ENCODE measurements around the gene PPIP5K1. TPM values are rescaled to one million over a fixed set of nuclear protein-coding genes. Genes with fewer than 3 reads are reported as not detected.

Gene PPIP5K1
- total RNA-seq, 1 experiment from 2014 or later = 33.5 TPM

DNA sequence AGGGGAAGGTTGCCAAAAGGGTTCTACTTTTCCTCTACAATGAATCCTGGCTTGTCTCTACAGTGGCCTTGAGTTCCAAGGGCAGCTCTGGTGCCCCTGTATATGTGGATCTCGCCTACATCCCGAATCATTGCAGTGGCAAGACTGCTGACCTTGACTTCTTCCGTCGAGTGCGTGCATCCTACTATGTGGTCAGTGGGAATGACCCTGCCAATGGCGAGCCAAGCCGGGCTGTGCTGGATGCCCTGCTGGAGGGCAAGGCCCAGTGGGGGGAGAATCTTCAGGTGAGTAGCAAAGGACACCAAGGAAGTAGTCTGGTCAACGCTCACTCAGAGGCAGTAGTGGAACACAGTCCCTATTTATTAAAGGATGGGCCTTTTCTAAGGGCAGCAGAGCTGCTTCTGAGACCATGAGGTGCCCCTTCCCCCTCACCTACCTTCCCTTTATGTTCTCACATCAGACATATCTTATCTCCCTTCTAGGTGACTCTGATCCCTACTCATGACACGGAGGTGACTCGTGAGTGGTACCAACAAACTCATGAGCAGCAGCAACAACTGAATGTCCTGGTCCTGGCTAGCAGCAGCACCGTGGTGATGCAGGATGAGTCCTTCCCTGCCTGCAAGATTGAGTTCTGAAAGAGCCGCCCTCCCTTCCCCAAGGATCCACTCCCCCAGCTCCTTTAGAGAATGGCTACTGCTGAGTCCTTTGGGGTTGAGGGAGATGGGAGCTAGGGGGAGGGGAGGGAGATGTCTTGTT lies 60.2 kb downstream of the PPIP5K1 start:
- no peak overlapping the region for H3K4me3 ChIP-seq (ENCODE audit: low read depth, low read length, poor library complexity, severe bottlenecking)
- no peaks in the 10 kb centered on the region for H3K4me1 ChIP-seq (ENCODE audit: insufficient read depth, low read length, poor library complexity, severe bottlenecking)
- intact Hi-C loops (cut with micrococcal nuclease; ENCODE audit: unreplicated experiment) = no loop called here
- no peak overlapping the region for H3K27ac ChIP-seq (ENCODE audit: low read depth, low read length, poor library complexity, severe bottlenecking)
- no peak for TF ChIP-seq EZH2 (IDR thresholded peaks at IDR 0.05; ENCODE audit: borderline replicate concordance, low read depth, low read length, poor library complexity, severe bottlenecking)
- TF ChIP-seq, protein P1, sequence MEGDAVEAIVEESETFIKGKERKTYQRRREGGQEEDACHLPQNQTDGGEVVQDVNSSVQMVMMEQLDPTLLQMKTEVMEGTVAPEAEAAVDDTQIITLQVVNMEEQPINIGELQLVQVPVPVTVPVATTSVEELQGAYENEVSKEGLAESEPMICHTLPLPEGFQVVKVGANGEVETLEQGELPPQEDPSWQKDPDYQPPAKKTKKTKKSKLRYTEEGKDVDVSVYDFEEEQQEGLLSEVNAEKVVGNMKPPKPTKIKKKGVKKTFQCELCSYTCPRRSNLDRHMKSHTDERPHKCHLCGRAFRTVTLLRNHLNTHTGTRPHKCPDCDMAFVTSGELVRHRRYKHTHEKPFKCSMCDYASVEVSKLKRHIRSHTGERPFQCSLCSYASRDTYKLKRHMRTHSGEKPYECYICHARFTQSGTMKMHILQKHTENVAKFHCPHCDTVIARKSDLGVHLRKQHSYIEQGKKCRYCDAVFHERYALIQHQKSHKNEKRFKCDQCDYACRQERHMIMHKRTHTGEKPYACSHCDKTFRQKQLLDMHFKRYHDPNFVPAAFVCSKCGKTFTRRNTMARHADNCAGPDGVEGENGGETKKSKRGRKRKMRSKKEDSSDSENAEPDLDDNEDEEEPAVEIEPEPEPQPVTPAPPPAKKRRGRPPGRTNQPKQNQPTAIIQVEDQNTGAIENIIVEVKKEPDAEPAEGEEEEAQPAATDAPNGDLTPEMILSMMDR (conservative IDR thresholded peaks at IDR 0.05; ENCODE audit: low read depth, low read length) = no peak
- peaks cover 24% of the 10 kb centered on the region for H3K36me3 ChIP-seq (ENCODE audit: insufficient read depth, low read length, poor library complexity, severe bottlenecking)
- POLR2A ChIA-PET (ENCODE audit: low non-redundant PET) = interaction anchor here (0.5 to 0.7 kb wide), 2 partner anchors 14 to 62 kb away, joined by 3 to 4 read pairs; no protein-coding TSS in a partner anchor
- BruUV-seq (replicated peaks) = no TSS peak
- H3K9me3 ChIP-seq (ENCODE audit: low read depth, low read length, poor library complexity, severe bottlenecking) = no peaks in the 10 kb centered on the region
- H3K27me3 ChIP-seq (replicated peaks; ENCODE audit: insufficient read depth, low read depth, low read length, poor library complexity) = no peaks in the 10 kb centered on the region
- CTCF ChIA-PET = no interaction called here
- no peak for DNase-seq (ENCODE audit: low spot score)

DNA sequence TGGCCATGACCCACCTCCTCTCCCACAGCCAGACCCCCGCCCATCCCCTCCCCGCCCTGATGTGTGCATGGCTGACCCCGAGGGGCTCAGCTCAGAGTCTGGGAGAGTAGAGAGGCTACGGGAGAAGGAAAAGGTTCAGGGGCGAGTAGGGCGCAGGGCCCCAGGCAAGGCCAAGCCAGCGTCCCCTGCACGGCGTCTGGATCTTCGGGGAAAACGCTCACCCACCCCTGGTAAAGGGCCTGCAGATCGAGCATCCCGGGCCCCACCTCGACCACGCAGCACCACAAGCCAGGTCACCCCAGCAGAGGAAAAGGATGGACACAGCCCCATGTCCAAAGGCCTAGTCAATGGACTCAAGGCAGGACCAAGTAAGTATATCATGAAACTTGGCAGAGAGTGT lies 60.9 kb downstream of the PPIP5K1 start:
- H3K27me3 ChIP-seq (replicated peaks; ENCODE audit: insufficient read depth, low read depth, low read length, poor library complexity) = no peaks in the 10 kb centered on the region
- H3K27ac ChIP-seq (ENCODE audit: low read depth, low read length, poor library complexity, severe bottlenecking) = no peak overlapping the region
- no TSS peak for BruUV-seq (replicated peaks)
- H3K9me3 ChIP-seq (ENCODE audit: low read depth, low read length, poor library complexity, severe bottlenecking) = no peaks in the 10 kb centered on the region
- H3K36me3 ChIP-seq (ENCODE audit: insufficient read depth, low read length, poor library complexity, severe bottlenecking) = peaks cover 30% of the 10 kb centered on the region
- H3K4me1 ChIP-seq (ENCODE audit: insufficient read depth, low read length, poor library complexity, severe bottlenecking) = no peaks in the 10 kb centered on the region
- DNase-seq (ENCODE audit: low spot score) = no peak
- CTCF ChIA-PET = interaction anchor here (0.5 kb wide), 1 partner anchor 36 kb away, joined by 4 read pairs; the partner anchor contains the start of gene TP53BP1
- H3K4me3 ChIP-seq (ENCODE audit: low read depth, low read length, poor library complexity, severe bottlenecking) = no peak overlapping the region
- POLR2A ChIA-PET (ENCODE audit: low non-redundant PET) = interaction anchor here (0.5 to 0.6 kb wide), 2 partner anchors 62 to 316 kb away, joined by 3 to 4 read pairs; no protein-coding TSS in a partner anchor
- TF ChIP-seq EZH2 (IDR thresholded peaks at IDR 0.05; ENCODE audit: borderline replicate concordance, low read depth, low read length, poor library complexity, severe bottlenecking) = no peak
- TF ChIP-seq, protein P1 (conservative IDR thresholded peaks at IDR 0.05; ENCODE audit: low read depth, low read length) = no peak
- intact Hi-C loops (cut with micrococcal nuclease; ENCODE audit: unreplicated experiment) = no loop called here

DNA sequence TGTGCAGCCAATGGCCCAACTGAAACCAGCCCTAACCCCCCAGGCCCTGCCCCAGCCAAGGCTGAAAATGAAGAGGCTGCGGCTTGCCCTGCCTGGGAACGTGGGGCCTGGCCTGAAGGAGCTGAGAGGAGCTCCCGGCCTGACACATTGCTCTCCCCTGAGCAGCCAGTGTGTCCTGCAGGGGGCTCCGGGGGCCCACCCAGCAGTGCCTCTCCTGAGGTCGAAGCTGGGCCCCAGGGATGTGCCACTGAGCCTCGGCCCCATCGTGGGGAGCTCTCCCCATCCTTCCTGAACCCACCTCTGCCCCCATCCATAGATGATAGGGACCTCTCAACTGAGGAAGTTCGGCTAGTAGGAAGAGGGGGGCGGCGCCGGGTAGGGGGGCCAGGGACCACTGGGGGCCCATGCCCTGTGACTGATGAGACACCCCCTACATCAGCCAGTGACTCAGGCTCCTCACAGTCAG lies 61.4 kb downstream of the PPIP5K1 start:
- no peak overlapping the region for H3K4me3 ChIP-seq (ENCODE audit: low read depth, low read length, poor library complexity, severe bottlenecking)
- intact Hi-C loops (cut with micrococcal nuclease; ENCODE audit: unreplicated experiment) = no loop called here
- no peak for TF ChIP-seq EZH2 (IDR thresholded peaks at IDR 0.05; ENCODE audit: borderline replicate concordance, low read depth, low read length, poor library complexity, severe bottlenecking)
- TF ChIP-seq, protein P1 (conservative IDR thresholded peaks at IDR 0.05; ENCODE audit: low read depth, low read length) = no peak
- POLR2A ChIA-PET (ENCODE audit: low non-redundant PET) = interaction anchor here (0.6 kb wide), 1 partner anchor 316 kb away, joined by 3 read pairs; no protein-coding TSS in a partner anchor
- CTCF ChIA-PET = interaction anchor here (0.5 kb wide), 1 partner anchor 35 kb away, joined by 4 read pairs; the partner anchor contains the start of gene TP53BP1
- H3K9me3 ChIP-seq (ENCODE audit: low read depth, low read length, poor library complexity, severe bottlenecking) = no peaks in the 10 kb centered on the region
- H3K36me3 ChIP-seq (ENCODE audit: insufficient read depth, low read length, poor library complexity, severe bottlenecking) = peaks cover 36% of the 10 kb centered on the region
- no peak for DNase-seq (ENCODE audit: low spot score)
- H3K27me3 ChIP-seq (replicated peaks; ENCODE audit: insufficient read depth, low read depth, low read length, poor library complexity) = no peaks in the 10 kb centered on the region
- H3K4me1 ChIP-seq (ENCODE audit: insufficient read depth, low read length, poor library complexity, severe bottlenecking) = no peaks in the 10 kb centered on the region
- no peak overlapping the region for H3K27ac ChIP-seq (ENCODE audit: low read depth, low read length, poor library complexity, severe bottlenecking)
- BruUV-seq (replicated peaks) = no TSS peak
